Measurements from ENCODE around the gene TMTC4.

DNA sequence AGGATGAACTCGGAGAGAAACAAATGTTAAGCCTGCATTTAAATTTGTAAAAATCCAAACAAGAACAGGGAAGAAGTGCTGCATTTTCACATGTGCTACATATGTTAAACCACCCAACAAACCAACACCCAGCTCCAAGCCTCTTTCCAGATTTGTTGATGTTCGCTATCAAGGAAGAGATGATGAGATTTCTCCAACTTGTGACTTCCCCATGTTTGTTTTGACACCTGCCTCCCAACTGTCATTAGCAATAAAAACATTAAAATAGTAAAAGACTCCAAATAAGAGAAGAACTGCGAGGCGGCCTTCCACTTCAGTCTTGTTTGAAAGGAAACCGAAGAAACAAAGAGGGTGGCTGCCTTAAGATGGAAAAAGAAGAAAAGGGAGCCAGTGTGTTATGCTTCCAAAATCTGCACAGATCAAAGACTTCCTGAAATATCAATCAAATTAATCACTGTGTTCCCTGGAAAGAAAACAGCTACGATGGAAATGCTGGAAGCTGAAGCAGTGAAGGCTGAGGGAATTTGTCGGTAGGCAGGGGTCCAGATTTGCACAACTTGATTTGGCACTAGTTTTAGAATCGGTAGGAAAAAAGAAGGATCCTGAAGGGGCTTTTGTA, 72.0 kb downstream of the TMTC4 start:
- TF ChIP-seq CTCF (conservative IDR thresholded peaks at IDR 0.05; ENCODE audit: low read depth, low read length): no peak
- no peak for TF ChIP-seq FOS (IDR thresholded peaks at IDR 0.05; ENCODE audit: low read depth, low read length)
- no peak for TF ChIP-seq POLR2A (IDR thresholded peaks at IDR 0.05; ENCODE audit: low read depth, low read length)
- no peak for TF ChIP-seq CHD1 (IDR thresholded peaks at IDR 0.05; ENCODE audit: low read depth, low read length)
- no peak for TF ChIP-seq RFX5 (IDR thresholded peaks at IDR 0.05; ENCODE audit: low read depth, low read length)
- TF ChIP-seq RCOR1 (IDR thresholded peaks at IDR 0.05; ENCODE audit: insufficient replicate concordance, low read length): no peak
- TF ChIP-seq RAD21 (IDR thresholded peaks at IDR 0.05; ENCODE audit: low read length): no peak
- no peak for TF ChIP-seq MAFK (IDR thresholded peaks at IDR 0.05; ENCODE audit: low read depth, low read length)

All from IMR-90 (cell line).